Liver (tissue), 3 donors: ENCODE measurements around the gene NFATC4.

Experiments
- ATF3 ChIP-seq: IDR thresholded peaks from 2 replicates; pipeline ENCODE4 v1.6.1; 2016; ENCODE audit warnings: antibody characterized with exemption
- CTCF ChIP-seq: fragments of 150-350 bp; IDR thresholded peaks from 2 replicates; pipeline ENCODE4 v1.5.1; 2017; ENCODE audit warnings: improper control_type of control experiment, low read depth, low read length; ENCODE audit not compliant: missing input control
- FOXA1 ChIP-seq: IDR thresholded peaks from 2 replicates; pipeline ENCODE4 v1.6.1; 2016; ENCODE audit warnings: antibody characterized with exemption
- GABPA ChIP-seq, 2 donors: IDR thresholded peaks in 1 of 2; conservative IDR thresholded peaks in 1 of 2; 2 replicates each; pipeline ENCODE4 v1.6.1; 2016; ENCODE audit warnings: antibody characterized with exemption in 2 of 2, mild to moderate bottlenecking in 1 of 2, moderate library complexity in 1 of 2
- HNF4G ChIP-seq: IDR thresholded peaks from 2 replicates; pipeline ENCODE4 v1.6.1; 2016; ENCODE audit warnings: antibody characterized with exemption
- MAX ChIP-seq: IDR thresholded peaks from 2 replicates; pipeline ENCODE4 v1.6.1; 2016; ENCODE audit warnings: antibody characterized with exemption
- NR2F2 ChIP-seq: IDR thresholded peaks from 2 replicates; pipeline ENCODE4 v1.6.1; 2016; ENCODE audit warnings: antibody characterized with exemption
- RAD21 ChIP-seq, 2 donors: IDR thresholded peaks; 2 replicates each; pipeline ENCODE4 v1.6.1; 2016; ENCODE audit warnings: antibody characterized with exemption in 2 of 2, mild to moderate bottlenecking in 2 of 2
- REST ChIP-seq: IDR thresholded peaks from 2 replicates; pipeline ENCODE4 v1.6.1; 2016; ENCODE audit warnings: antibody characterized with exemption, mild to moderate bottlenecking
- SP1 ChIP-seq: IDR thresholded peaks from 2 replicates; pipeline ENCODE4 v1.6.1; 2018; ENCODE audit warnings: antibody characterized with exemption, mild to moderate bottlenecking
- TAF1 ChIP-seq: conservative IDR thresholded peaks from 2 replicates; pipeline ENCODE4 v1.6.1; 2016; ENCODE audit warnings: antibody characterized with exemption, mild to moderate bottlenecking
- YY1 ChIP-seq: IDR thresholded peaks from 2 replicates; pipeline ENCODE4 v1.6.1; 2016; ENCODE audit warnings: antibody characterized with exemption, mild to moderate bottlenecking
- ZBTB33 ChIP-seq: IDR thresholded peaks from 2 replicates; pipeline ENCODE4 v1.6.1; 2016; ENCODE audit warnings: antibody characterized with exemption
- donor health status: healthy.
- donor health status: healthy.

GRCh38 chr14:24408764-24409163 lies 40.8 kb downstream of the NFATC4 start:
- TF ChIP-seq YY1 (no peak), CTCF (no peak), NR2F2 (no peak), TAF1 (no peak), ATF3 (no peak), FOXA1 (no peak), GABPA (IDR thresholded peaks at IDR 0.05 in 1 of 2, conservative IDR thresholded peaks at IDR 0.05 in 1 of 2) (no peak), SP1 (no peak), HNF4G (no peak), MAX (no peak), REST (no peak), RAD21 (IDR thresholded peaks at IDR 0.05) (no peak), ZBTB33 (no peak)
